Measurements from ENCODE around the gene GALNT9. TPM values are rescaled to one million over a fixed set of nuclear protein-coding genes. Genes with fewer than 3 reads are reported as not detected.
"Not testable (repeated sequence)": the region's sequence is repeated elsewhere in the genome, so short reads cannot be mapped to it uniquely, and the experiment has no call there.

GALNT9 gene
- total and polyA plus RNA-seq, 2 experiments from 2014 or later, result 3.9 to 4.7 TPM

GRCh38 chr12:132197581-132198354 lies 131.6 kb downstream of the GALNT9 start:
- TF ChIP-seq CTCF (IDR thresholded peaks at IDR 0.05; ENCODE audit: poor library complexity), result no peak
- no peak for TF ChIP-seq EZH2 (IDR thresholded peaks at IDR 0.05; ENCODE audit: borderline replicate concordance)
- TF ChIP-seq EZH2phosphoT487 (IDR thresholded peaks at IDR 0.05; ENCODE audit: low read depth, severe bottlenecking, unreplicated experiment), result no peak
- no peak for DNase-seq (ENCODE audit: low spot score)
- Histone ChIP-seq H4K20me1 (ENCODE audit: insufficient read depth, poor library complexity, severe bottlenecking) (no peaks in the 10 kb centered on the region), H3K4me2 (no peak overlapping the region), H2AFZ (no peak overlapping the region), H3K9me2 (replicated peaks; ENCODE audit: insufficient read depth) (no peaks in the 10 kb centered on the region), H3K9me3 (ENCODE audit: low read depth) (no peaks in the 10 kb centered on the region), H3K79me2 (no peaks in the 10 kb centered on the region), H3K4me1 (ENCODE audit: insufficient read depth) (no peaks in the 10 kb centered on the region), H3K36me3 (replicated peaks; ENCODE audit: insufficient read depth, low read depth) (no peaks in the 10 kb centered on the region), H3K4me3 (no peak overlapping the region), H3K27me3 (no peaks in the 10 kb centered on the region), H3K27ac (no peak overlapping the region)
- WGBS (ENCODE audit: low lambda C conversion rate, missing lambda C conversion rate), result 93% methylated on average over 36 of the region's 44 CpGs

- Histone ChIP-seq H3K79me2 (no peaks in the 10 kb centered on the region), H2AFZ (no peak overlapping the region), H3K27ac (no peak overlapping the region), H3K27me3 (no peaks in the 10 kb centered on the region), H3K4me1 (ENCODE audit: insufficient read depth) (no peaks in the 10 kb centered on the region), H3K9me2 (replicated peaks; ENCODE audit: insufficient read depth) (no peaks in the 10 kb centered on the region), H4K20me1 (ENCODE audit: insufficient read depth, poor library complexity, severe bottlenecking) (no peaks in the 10 kb centered on the region), H3K36me3 (replicated peaks; ENCODE audit: insufficient read depth, low read depth) (no peaks in the 10 kb centered on the region), H3K9me3 (ENCODE audit: low read depth) (no peaks in the 10 kb centered on the region), H3K4me2 (no peak overlapping the region), H3K4me3 (no peak overlapping the region)
- DNase-seq (ENCODE audit: low spot score), result no peak
- no peak for TF ChIP-seq EZH2 (IDR thresholded peaks at IDR 0.05; ENCODE audit: borderline replicate concordance)
- no peak for TF ChIP-seq CTCF (IDR thresholded peaks at IDR 0.05; ENCODE audit: poor library complexity)
- no peak for TF ChIP-seq EZH2phosphoT487 (IDR thresholded peaks at IDR 0.05; ENCODE audit: low read depth, severe bottlenecking, unreplicated experiment)
- WGBS (ENCODE audit: low lambda C conversion rate, missing lambda C conversion rate), result 92% methylated on average over 22 of the region's 22 CpGs
These were observed 132.5 kb downstream of the GALNT9 start for GRCh38 chr12:132196873-132197390.

GRCh38 chr12:132196038-132196872 lies 133.1 kb downstream of the GALNT9 start:
- H3K4me2 ChIP-seq, result no peak overlapping the region
- H3K4me3 ChIP-seq, result no peak overlapping the region
- TF ChIP-seq CTCF (IDR thresholded peaks at IDR 0.05; ENCODE audit: poor library complexity) (no peak), EZH2 (IDR thresholded peaks at IDR 0.05; ENCODE audit: borderline replicate concordance) (no peak), EZH2phosphoT487 (IDR thresholded peaks at IDR 0.05; ENCODE audit: low read depth, severe bottlenecking, unreplicated experiment) (no peak)
- WGBS (ENCODE audit: low lambda C conversion rate, missing lambda C conversion rate), result 69% methylated on average over 32 of the region's 32 CpGs
- H3K9me2 ChIP-seq (replicated peaks; ENCODE audit: insufficient read depth), result no peaks in the 10 kb centered on the region
- no peak overlapping the region for H2AFZ ChIP-seq
- no peak overlapping the region for H3K27ac ChIP-seq
- no peak for DNase-seq (ENCODE audit: low spot score)
- no peaks in the 10 kb centered on the region for H3K4me1 ChIP-seq (ENCODE audit: insufficient read depth)
- no peaks in the 10 kb centered on the region for H3K27me3 ChIP-seq
- H3K36me3 ChIP-seq (replicated peaks; ENCODE audit: insufficient read depth, low read depth), result no peaks in the 10 kb centered on the region
- H3K79me2 ChIP-seq, result no peaks in the 10 kb centered on the region
- H4K20me1 ChIP-seq (ENCODE audit: insufficient read depth, poor library complexity, severe bottlenecking), result no peaks in the 10 kb centered on the region
- no peaks in the 10 kb centered on the region for H3K9me3 ChIP-seq (ENCODE audit: low read depth)

GRCh38 chr12:132195242-132195641 lies 134.1 kb downstream of the GALNT9 start:
- WGBS (ENCODE audit: low lambda C conversion rate, missing lambda C conversion rate), result 88% methylated on average over 11 of the region's 12 CpGs
- H3K9me2 ChIP-seq (replicated peaks; ENCODE audit: insufficient read depth); H3K27ac ChIP-seq; H3K4me2 ChIP-seq; H4K20me1 ChIP-seq (ENCODE audit: insufficient read depth, poor library complexity, severe bottlenecking); H2AFZ ChIP-seq; H3K4me1 ChIP-seq (ENCODE audit: insufficient read depth); H3K36me3 ChIP-seq (replicated peaks; ENCODE audit: insufficient read depth, low read depth); H3K9me3 ChIP-seq (ENCODE audit: low read depth); H3K79me2 ChIP-seq; H3K27me3 ChIP-seq; H3K4me3 ChIP-seq; DNase-seq (ENCODE audit: low spot score): not testable (repeated sequence)

Data from hepatocyte (in vitro differentiated cells).